Ectodermal cell (in vitro differentiated cells): Measurements from ENCODE around the gene PDSS2.

Experiments
- H3K27ac ChIP-seq: 2 replicates; pipeline ENCODE4 v1.7.0; 2013; ENCODE audit warnings: mild to moderate bottlenecking, low read depth, low read length; ENCODE audit not compliant: insufficient read depth, poor library complexity, severe bottlenecking
- H3K27me3 ChIP-seq: 2 replicates; pipeline ENCODE4 v1.7.0; 2013; ENCODE audit warnings: mild to moderate bottlenecking, low read length; ENCODE audit not compliant: insufficient read depth, control insufficient read depth, poor library complexity, severe bottlenecking
- H3K36me3 ChIP-seq: one replicate; pipeline ENCODE4 v1.7.0; 2013; ENCODE audit warnings: low read length; ENCODE audit not compliant: control insufficient read depth, insufficient read depth
- H3K4me1 ChIP-seq: one replicate; pipeline ENCODE4 v1.7.0; 2013; ENCODE audit warnings: low read length; ENCODE audit not compliant: control insufficient read depth, insufficient read depth
- H3K4me3 ChIP-seq: 2 replicates; pipeline ENCODE4 v1.7.0; 2013; ENCODE audit warnings: low read depth, low read length, control low read depth; ENCODE audit not compliant: insufficient read depth
- H3K9me3 ChIP-seq: 2 replicates; pipeline ENCODE4 v1.7.0; 2013; ENCODE audit warnings: mild to moderate bottlenecking, low read length, moderate library complexity; ENCODE audit not compliant: control insufficient read depth
- WGBS, 2 experiments: methylation state at CpG; one replicate each; pipeline ENCODE4 v1.1.7; 2013; ENCODE audit warnings: missing lambda C conversion rate in 2 of 2; 5-methylcytosine and 5-hydroxymethylcytosine counted together

The PDSS2 gene

GRCh38 chr6:107103082-107103481 lies 356.3 kb downstream of the PDSS2 start:
- H3K9me3 ChIP-seq, result no peaks in the 10 kb centered on the region
- H3K4me1 ChIP-seq, result peaks cover 27% of the 10 kb centered on the region
- no peaks in the 10 kb centered on the region for H3K27me3 ChIP-seq
- H3K27ac ChIP-seq, result no peak overlapping the region
- H3K4me3 ChIP-seq, result no peak overlapping the region
- 88 to 91% methylated on average over 6 of the region's 6 CpGs for WGBS, 2 experiments
- H3K36me3 ChIP-seq, result no peaks in the 10 kb centered on the region
